Measurements from ENCODE around the gene GSG1L. TPM values are rescaled to one million over a fixed set of nuclear protein-coding genes. Genes with fewer than 3 reads are reported as not detected.

The GSG1L gene
- total RNA-seq, 1 experiment from 2014 or later: not detected

DNA sequence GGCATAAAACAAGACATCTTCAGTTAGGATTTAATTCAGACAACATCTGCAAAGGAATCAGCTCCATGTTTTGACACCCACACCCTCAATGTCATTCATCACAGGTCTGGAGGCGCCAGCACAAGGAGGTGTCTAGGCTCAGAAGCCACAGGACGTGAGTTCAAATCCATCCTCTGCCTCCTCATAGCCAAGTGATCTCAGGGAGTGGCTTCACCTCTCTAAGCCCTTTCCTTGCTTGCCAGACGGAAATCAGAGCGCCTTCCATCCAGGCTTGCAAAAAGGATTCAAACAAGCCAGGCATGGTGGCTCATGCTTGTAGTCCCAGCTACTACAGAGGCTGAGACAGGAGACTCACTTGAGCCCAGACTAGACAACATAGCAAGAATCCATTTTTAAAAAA lies 84.6 kb downstream of the GSG1L start:
- H2AFZ ChIP-seq: no peak overlapping the region
- no peaks in the 10 kb centered on the region for H3K9me3 ChIP-seq (ENCODE audit: insufficient read depth, low read depth)
- BruUV-seq (replicated peaks): no TSS peak
- no peak for DNase-seq
- no peaks in the 10 kb centered on the region for H3K79me2 ChIP-seq (ENCODE audit: low read depth)
- TF ChIP-seq EZH2 (IDR thresholded peaks at IDR 0.05; ENCODE audit: low read depth): no peak
- TF ChIP-seq, protein P1, sequence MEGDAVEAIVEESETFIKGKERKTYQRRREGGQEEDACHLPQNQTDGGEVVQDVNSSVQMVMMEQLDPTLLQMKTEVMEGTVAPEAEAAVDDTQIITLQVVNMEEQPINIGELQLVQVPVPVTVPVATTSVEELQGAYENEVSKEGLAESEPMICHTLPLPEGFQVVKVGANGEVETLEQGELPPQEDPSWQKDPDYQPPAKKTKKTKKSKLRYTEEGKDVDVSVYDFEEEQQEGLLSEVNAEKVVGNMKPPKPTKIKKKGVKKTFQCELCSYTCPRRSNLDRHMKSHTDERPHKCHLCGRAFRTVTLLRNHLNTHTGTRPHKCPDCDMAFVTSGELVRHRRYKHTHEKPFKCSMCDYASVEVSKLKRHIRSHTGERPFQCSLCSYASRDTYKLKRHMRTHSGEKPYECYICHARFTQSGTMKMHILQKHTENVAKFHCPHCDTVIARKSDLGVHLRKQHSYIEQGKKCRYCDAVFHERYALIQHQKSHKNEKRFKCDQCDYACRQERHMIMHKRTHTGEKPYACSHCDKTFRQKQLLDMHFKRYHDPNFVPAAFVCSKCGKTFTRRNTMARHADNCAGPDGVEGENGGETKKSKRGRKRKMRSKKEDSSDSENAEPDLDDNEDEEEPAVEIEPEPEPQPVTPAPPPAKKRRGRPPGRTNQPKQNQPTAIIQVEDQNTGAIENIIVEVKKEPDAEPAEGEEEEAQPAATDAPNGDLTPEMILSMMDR (conservative IDR thresholded peaks at IDR 0.05): no peak
- intact Hi-C loops (cut with micrococcal nuclease; ENCODE audit: unreplicated experiment): loop anchor here (10.0 kb wide), 1 partner anchor 236 kb away; the partner anchor contains the start of gene XPO6
- H4K20me1 ChIP-seq (ENCODE audit: insufficient read depth): no peaks in the 10 kb centered on the region
- peaks cover 82% of the 10 kb centered on the region for H3K27me3 ChIP-seq (ENCODE audit: insufficient read depth, low read depth)
- H3K27ac ChIP-seq: no peak overlapping the region
- no peaks in the 10 kb centered on the region for H3K36me3 ChIP-seq (ENCODE audit: low read depth)
- H3K4me3 ChIP-seq: no peak overlapping the region
- H3K4me1 ChIP-seq (replicated peaks; ENCODE audit: insufficient read depth): no peaks in the 10 kb centered on the region
- CTCF ChIA-PET: no interaction called here
- H3K4me2 ChIP-seq: no peak overlapping the region
- H3K9me2 ChIP-seq (ENCODE audit: insufficient read depth): no peaks in the 10 kb centered on the region
- POLR2A ChIA-PET (ENCODE audit: unreplicated experiment): no interaction called here
- H3F3A ChIP-seq (ENCODE audit: insufficient read depth, low read depth): no peaks in the 10 kb centered on the region

DNA sequence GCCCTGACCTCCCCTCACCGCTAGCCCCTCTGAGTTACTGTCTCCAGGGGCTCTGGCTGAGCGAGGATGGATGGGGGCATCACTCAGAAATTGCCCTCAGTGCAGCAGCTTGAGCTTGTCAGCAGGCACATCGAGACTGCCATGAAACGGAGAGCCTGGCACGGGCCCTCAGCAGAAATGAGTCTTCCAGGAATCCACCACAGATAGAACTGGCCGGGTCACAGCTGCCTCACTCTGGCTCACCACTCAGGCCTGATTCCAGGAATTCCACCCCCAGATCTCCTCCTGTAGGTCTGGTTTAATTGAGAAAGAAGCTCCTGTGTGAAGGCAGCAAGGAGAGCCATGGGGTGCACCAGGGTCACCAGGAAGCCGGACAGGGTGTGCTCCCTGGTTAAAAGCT lies 85.5 kb downstream of the GSG1L start:
- H3K4me3 ChIP-seq: no peak overlapping the region
- H3K27me3 ChIP-seq (ENCODE audit: insufficient read depth, low read depth): peaks cover 78% of the 10 kb centered on the region
- intact Hi-C loops (cut with micrococcal nuclease; ENCODE audit: unreplicated experiment): loop anchor here (10.0 kb wide), 1 partner anchor 237 kb away; the partner anchor contains the start of gene XPO6
- POLR2A ChIA-PET (ENCODE audit: unreplicated experiment): no interaction called here
- H3K79me2 ChIP-seq (ENCODE audit: low read depth): no peaks in the 10 kb centered on the region
- H4K20me1 ChIP-seq (ENCODE audit: insufficient read depth): no peaks in the 10 kb centered on the region
- no peak for DNase-seq
- no peaks in the 10 kb centered on the region for H3K4me1 ChIP-seq (replicated peaks; ENCODE audit: insufficient read depth)
- H3K9me2 ChIP-seq (ENCODE audit: insufficient read depth): no peaks in the 10 kb centered on the region
- no peak overlapping the region for H3K27ac ChIP-seq
- TF ChIP-seq, protein P1 (conservative IDR thresholded peaks at IDR 0.05): no peak
- no peak for TF ChIP-seq EZH2 (IDR thresholded peaks at IDR 0.05; ENCODE audit: low read depth)
- CTCF ChIA-PET: no interaction called here
- H3F3A ChIP-seq (ENCODE audit: insufficient read depth, low read depth): no peaks in the 10 kb centered on the region
- H3K9me3 ChIP-seq (ENCODE audit: insufficient read depth, low read depth): no peaks in the 10 kb centered on the region
- H3K4me2 ChIP-seq: no peak overlapping the region
- no peak overlapping the region for H2AFZ ChIP-seq
- no peaks in the 10 kb centered on the region for H3K36me3 ChIP-seq (ENCODE audit: low read depth)
- no TSS peak for BruUV-seq (replicated peaks)

DNA sequence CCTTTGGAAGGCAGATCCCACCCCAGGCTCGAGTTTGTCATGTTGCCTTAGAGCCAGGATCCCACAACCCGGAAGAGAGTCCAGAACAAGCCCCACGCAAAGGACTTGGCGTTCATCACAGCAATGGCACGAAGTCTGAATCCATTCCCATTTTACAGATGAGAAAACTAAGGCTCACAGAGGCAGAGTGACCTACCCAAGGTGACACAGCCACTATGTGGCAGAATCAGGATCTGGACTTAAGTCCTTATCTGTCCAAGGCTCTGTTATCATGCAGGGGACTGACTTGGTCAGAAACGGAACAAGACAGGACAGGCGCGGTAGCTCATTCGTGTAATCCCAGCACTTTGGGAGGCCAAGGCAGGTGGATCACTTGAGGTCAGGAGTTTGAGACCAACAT lies 86.5 kb downstream of the GSG1L start:
- H3K79me2 ChIP-seq (ENCODE audit: low read depth): no peaks in the 10 kb centered on the region
- H3K27me3 ChIP-seq (ENCODE audit: insufficient read depth, low read depth): peaks cover 68% of the 10 kb centered on the region
- no TSS peak for BruUV-seq (replicated peaks)
- H3K4me2 ChIP-seq: no peak overlapping the region
- no peak overlapping the region for H2AFZ ChIP-seq
- no peak overlapping the region for H3K27ac ChIP-seq
- TF ChIP-seq, protein P1 (conservative IDR thresholded peaks at IDR 0.05): no peak
- no peak for TF ChIP-seq EZH2 (IDR thresholded peaks at IDR 0.05; ENCODE audit: low read depth)
- no peaks in the 10 kb centered on the region for H3K4me1 ChIP-seq (replicated peaks; ENCODE audit: insufficient read depth)
- intact Hi-C loops (cut with micrococcal nuclease; ENCODE audit: unreplicated experiment): loop anchor here (10.0 kb wide), 1 partner anchor 238 kb away; the partner anchor contains the start of gene XPO6
- no peak for DNase-seq
- H4K20me1 ChIP-seq (ENCODE audit: insufficient read depth): no peaks in the 10 kb centered on the region
- H3K9me3 ChIP-seq (ENCODE audit: insufficient read depth, low read depth): no peaks in the 10 kb centered on the region
- no peaks in the 10 kb centered on the region for H3K36me3 ChIP-seq (ENCODE audit: low read depth)
- no peak overlapping the region for H3K4me3 ChIP-seq
- H3F3A ChIP-seq (ENCODE audit: insufficient read depth, low read depth): no peaks in the 10 kb centered on the region
- CTCF ChIA-PET: interaction anchor here (0.7 kb wide), 1 partner anchor 261 kb away, joined by 8 read pairs; no protein-coding TSS in a partner anchor
- no peaks in the 10 kb centered on the region for H3K9me2 ChIP-seq (ENCODE audit: insufficient read depth)
- POLR2A ChIA-PET (ENCODE audit: unreplicated experiment): no interaction called here

All from PC-9 (cell line).